HEK293 (cell line): ENCODE results near the gene LIN7A.

ENCODE experiments used
- CTCF ChIA-PET: fragments of 350-600 bp; formaldehyde crosslinking; extraction: SDS; loops from one replicate; lab custom pipeline; 2021; ENCODE audit warnings: antibody characterized with exemption; lab: Yijun Ruan, JAX
- POLR2A ChIA-PET: fragments of 300-600 bp; formaldehyde crosslinking; extraction: SDS; loops from one replicate; lab custom pipeline; 2020; ENCODE audit warnings: antibody characterized with exemption, inconsistent platforms; lab: Yijun Ruan, JAX
- H3K27ac ChIP-seq: fragments of 200-500 bp; sonication (Bioruptor generic); 2 replicates; pipeline ENCODE4 v1.5.1; 2014; ENCODE audit warnings: low read depth, low read length, control low read depth, inconsistent platforms; ENCODE audit errors: extremely low read depth
- H3K36me3 ChIP-seq, 2 experiments: fragments of 200-500 bp in 1 of 2; sonication (Bioruptor generic) in 1 of 2; 1 replicate in 1 of 2; 2 replicates in 1 of 2; pipeline ENCODE4 v1.5.1; 2014 to 2017; ENCODE audit warnings: inconsistent platforms in 2 of 2, low read length in 2 of 2; ENCODE audit not compliant: control insufficient read depth in 2 of 2, insufficient read depth in 1 of 2
- H3K4me1 ChIP-seq: fragments of 200-500 bp; sonication (Bioruptor generic); 2 replicates; pipeline ENCODE4 v1.5.1; 2014; ENCODE audit warnings: mild to moderate bottlenecking, low read length, inconsistent platforms; ENCODE audit not compliant: control insufficient read depth, insufficient read depth
- H3K4me3 ChIP-seq: 2 replicates; pipeline ENCODE4 v1.5.1; 2011; ENCODE audit warnings: low read depth, mild to moderate bottlenecking, control low read depth, low read length, moderate library complexity
- H3K9me3 ChIP-seq: fragments of 200-500 bp; sonication (Bioruptor generic); 2 replicates; pipeline ENCODE4 v1.5.1; 2014; ENCODE audit warnings: low read depth, low read length, inconsistent platforms; ENCODE audit not compliant: control insufficient read depth, insufficient read depth
- AEBP2 ChIP-seq: fragments of 450-650 bp; formaldehyde crosslinking; IDR thresholded peaks from 2 replicates; pipeline ENCODE4 v1.5.1; 2016; ENCODE audit warnings: missing biosample characterization, missing genetic modification characterization, borderline replicate concordance
- KLF10 ChIP-seq: fragments of 450-650 bp; IDR thresholded peaks from 2 replicates; pipeline ENCODE4 v1.5.1; 2018; ENCODE audit warnings: missing biosample characterization, mild to moderate bottlenecking, missing genetic modification characterization
- RBAK ChIP-seq: fragments of 450-650 bp; formaldehyde crosslinking; IDR thresholded peaks from 2 replicates; pipeline ENCODE4 v1.5.1; 2016; ENCODE audit warnings: missing biosample characterization, missing genetic modification characterization
- ZBTB11 ChIP-seq: fragments of 450-650 bp; formaldehyde crosslinking; conservative IDR thresholded peaks from 2 replicates; pipeline ENCODE4 v1.5.1; 2016; ENCODE audit warnings: low read depth, missing biosample characterization, missing genetic modification characterization
- ZBTB8A ChIP-seq: fragments of 450-650 bp; formaldehyde crosslinking; IDR thresholded peaks from 2 replicates; pipeline ENCODE4 v1.5.1; 2016; ENCODE audit warnings: missing biosample characterization, missing genetic modification characterization
- ZFHX2 ChIP-seq: fragments of 450-650 bp; formaldehyde crosslinking; conservative IDR thresholded peaks from 2 replicates; pipeline ENCODE4 v1.5.1; 2016; ENCODE audit warnings: missing biosample characterization, missing genetic modification characterization
- ZNF112 ChIP-seq: fragments of 450-650 bp; formaldehyde crosslinking; IDR thresholded peaks from 2 replicates; pipeline ENCODE4 v1.5.0; 2017; ENCODE audit warnings: missing biosample characterization, missing genetic modification characterization
- ZNF121 ChIP-seq: fragments of 450-650 bp; formaldehyde crosslinking; IDR thresholded peaks from 2 replicates; pipeline ENCODE4 v1.5.1; 2016; ENCODE audit warnings: missing biosample characterization, missing genetic modification characterization
- ZNF16 ChIP-seq: fragments of 450-650 bp; formaldehyde crosslinking; IDR thresholded peaks from 2 replicates; pipeline ENCODE4 v1.5.1; 2016; ENCODE audit warnings: low read depth, missing biosample characterization, missing genetic modification characterization
- ZNF354C ChIP-seq: fragments of 450-650 bp; formaldehyde crosslinking; IDR thresholded peaks from 2 replicates; pipeline ENCODE4 v1.5.1; 2016; ENCODE audit warnings: missing biosample characterization, missing genetic modification characterization, low read depth, borderline replicate concordance
- ZNF366 ChIP-seq: fragments of 450-650 bp; formaldehyde crosslinking; conservative IDR thresholded peaks from 2 replicates; pipeline ENCODE4 v1.5.1; 2016; ENCODE audit warnings: missing biosample characterization, missing genetic modification characterization
- ZNF473 ChIP-seq: fragments of 450-650 bp; formaldehyde crosslinking; IDR thresholded peaks from 2 replicates; pipeline ENCODE4 v1.5.1; 2017; ENCODE audit warnings: missing biosample characterization, missing genetic modification characterization
- ZNF621 ChIP-seq: fragments of 450-650 bp; formaldehyde crosslinking; IDR thresholded peaks from 2 replicates; pipeline ENCODE4 v1.5.1; 2017; ENCODE audit warnings: missing biosample characterization, missing genetic modification characterization
- ZNF626 ChIP-seq: fragments of 450-650 bp; sonication (Bioruptor Pico); formaldehyde crosslinking; IDR thresholded peaks from 2 replicates; pipeline ENCODE4 v1.5.1; 2018; ENCODE audit warnings: missing biosample characterization, missing genetic modification characterization, inconsistent platforms
- ZNF692 ChIP-seq: fragments of 450-650 bp; formaldehyde crosslinking; IDR thresholded peaks from 2 replicates; pipeline ENCODE4 v1.5.1; 2016; ENCODE audit warnings: missing biosample characterization, missing genetic modification characterization
- ZNF747 ChIP-seq: fragments of 450-650 bp; formaldehyde crosslinking; IDR thresholded peaks from 2 replicates; pipeline ENCODE4 v1.5.1; 2016; ENCODE audit warnings: missing biosample characterization, missing genetic modification characterization
- ZNF791 ChIP-seq: fragments of 450-650 bp; formaldehyde crosslinking; IDR thresholded peaks from 2 replicates; pipeline ENCODE4 v1.5.1; 2016; ENCODE audit warnings: missing biosample characterization, missing genetic modification characterization
- TF ChIP-seq, protein P1 (sequence below): fragments of 450-650 bp; formaldehyde crosslinking; IDR thresholded peaks from 2 replicates; pipeline ENCODE4 v1.5.1; 2016; ENCODE audit warnings: missing biosample characterization, missing genetic modification characterization

LIN7A gene

DNA sequence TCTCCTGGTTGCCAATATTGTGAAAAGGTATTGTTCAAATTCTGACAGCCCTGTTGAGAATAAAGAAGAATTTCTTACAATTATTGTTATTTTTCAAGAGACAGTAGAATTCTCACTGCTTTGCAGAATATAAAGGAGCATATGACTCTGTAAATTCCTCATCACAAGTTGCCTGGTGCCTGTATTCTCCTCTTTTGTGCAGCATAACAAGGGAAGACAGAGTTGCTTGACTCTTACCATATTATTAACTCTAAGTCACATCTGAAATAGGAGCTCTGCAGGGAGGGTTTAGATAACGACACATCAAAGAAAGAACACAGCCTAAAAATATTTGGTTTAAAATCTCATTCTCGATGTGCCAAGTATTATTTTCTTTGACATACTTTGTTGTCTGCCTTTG, 189.9 kb downstream of the LIN7A start:
- no peaks in the 10 kb centered on the region for H3K4me1 ChIP-seq
- TF ChIP-seq ZNF692 (tag by site-specific recombination) (no peak), ZNF473 (tag by site-specific recombination) (no peak), ZNF121 (tag by site-specific recombination) (no peak), ZFHX2 (tag by site-specific recombination) (no peak), ZNF626 (tag by site-specific recombination) (no peak), AEBP2 (no peak), ZNF354C (tag by site-specific recombination) (no peak), ZNF621 (tag by site-specific recombination) (no peak), ZBTB11 (no peak)
- no peak overlapping the region for H3K4me3 ChIP-seq
- H3K27ac ChIP-seq = no peak overlapping the region
- no peaks in the 10 kb centered on the region for H3K36me3 ChIP-seq
- no peaks in the 10 kb centered on the region for H3K9me3 ChIP-seq
- POLR2A ChIA-PET = no interaction called here
- CTCF ChIA-PET = interaction anchor here (0.5 to 0.6 kb wide), 2 partner anchors 435 to 1318 kb away, joined by 3 read pairs; no protein-coding TSS in a partner anchor

DNA sequence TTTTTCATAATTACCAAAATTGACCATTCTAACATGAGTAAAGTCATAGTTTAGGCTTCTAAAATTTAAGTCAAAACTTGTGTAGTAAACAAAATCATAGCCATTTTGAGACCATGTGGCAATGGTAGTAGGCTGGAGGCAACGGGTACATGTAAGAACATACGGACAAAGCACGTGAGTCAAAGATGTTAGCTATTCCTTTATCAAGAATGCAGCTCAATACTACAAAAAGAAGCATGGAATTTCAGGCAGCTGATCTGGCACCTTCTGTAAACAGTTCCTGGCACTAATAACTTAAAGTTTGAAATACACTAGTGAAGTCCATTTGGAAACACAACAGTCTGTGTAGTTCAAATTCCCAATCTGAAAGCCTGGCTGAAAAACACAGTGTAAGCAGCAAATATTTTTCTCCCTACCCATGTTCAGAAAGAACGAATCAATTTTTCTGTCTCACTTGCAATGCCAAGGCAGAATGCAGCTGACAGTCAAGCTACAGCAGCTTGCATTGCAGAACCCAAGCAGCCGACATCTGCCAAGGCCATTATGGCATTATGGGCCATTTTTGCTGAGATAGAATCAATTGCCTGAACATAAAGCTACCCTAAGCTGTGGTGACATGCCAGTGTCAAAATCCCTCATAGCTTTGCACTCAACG, 191.8 kb downstream of the LIN7A start:
- CTCF ChIA-PET = no interaction called here
- no peaks in the 10 kb centered on the region for H3K4me1 ChIP-seq
- TF ChIP-seq ZNF747 (tag by site-specific recombination) (no peak), ZNF16 (tag by site-specific recombination) (no peak), KLF10 (tag by site-specific recombination) (no peak), ZFHX2 (tag by site-specific recombination) (no peak), ZNF791 (tag by site-specific recombination) (no peak), RBAK (tag by site-specific recombination) (no peak), ZNF112 (tag by site-specific recombination) (no peak), ZBTB8A (tag by site-specific recombination) (no peak), ZNF366 (tag by site-specific recombination) (no peak)
- TF ChIP-seq, protein P1, sequence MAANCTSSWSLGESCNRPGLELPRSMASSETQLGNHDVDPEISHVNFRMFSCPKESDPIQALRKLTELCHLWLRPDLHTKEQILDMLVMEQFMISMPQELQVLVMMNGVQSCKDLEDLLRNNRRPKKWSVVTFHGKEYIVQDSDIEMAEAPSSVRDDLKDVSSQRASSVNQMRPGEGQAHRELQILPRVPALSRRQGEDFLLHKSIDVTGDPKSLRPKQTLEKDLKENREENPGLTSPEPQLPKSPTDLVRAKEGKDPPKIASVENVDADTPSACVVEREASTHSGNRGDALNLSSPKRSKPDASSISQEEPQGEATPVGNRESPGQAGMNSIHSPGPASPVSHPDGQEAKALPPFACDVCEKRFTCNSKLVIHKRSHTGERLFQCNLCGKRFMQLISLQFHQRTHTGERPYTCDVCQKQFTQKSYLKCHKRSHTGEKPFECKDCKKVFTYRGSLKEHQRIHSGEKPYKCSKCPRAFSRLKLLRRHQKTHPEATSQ (tag by site-specific recombination) = no peak

More for the DNA sequence above, 191.8 kb downstream of the LIN7A start:
- POLR2A ChIA-PET = no interaction called here
- Histone ChIP-seq H3K36me3 (no peaks in the 10 kb centered on the region), H3K9me3 (no peaks in the 10 kb centered on the region), H3K4me3 (no peak overlapping the region), H3K27ac (no peak overlapping the region)
